Activated CD8-positive, alpha-beta T cell treated with anti-CD3 and anti-CD28 coated beads for 36 hours (primary cell): ENCODE data around the gene SLC28A2. TPM values are rescaled to one million over a fixed set of nuclear protein-coding genes. Genes with fewer than 3 reads are reported as not detected.

Source experiments
- ATAC-seq: fragments of 200-7000 bp; cut with Tn5 transposase; one replicate; pipeline ENCODE4 v1.10.0; 2021; ENCODE audit warnings: mild to moderate bottlenecking, moderate library complexity
- CTCF ChIA-PET: fragments of 350-600 bp; sonication (Branson Sonifier 250); formaldehyde crosslinking; loops from one replicate; lab custom pipeline; 2021; ENCODE audit warnings: antibody characterized with exemption; lab: Charles Lee
- POLR2A ChIA-PET: fragments of 350-600 bp; sonication (Branson Sonifier 250); formaldehyde crosslinking; loops from one replicate; lab custom pipeline; 2021; ENCODE audit warnings: antibody characterized with exemption; lab: Charles Lee
- DNase-seq: peaks from one replicate; pipeline ENCODE4 v3.0.0-alpha.2; 2020
- H3K27ac Mint-ChIP-seq: one replicate; pipeline ENCODE4 v1.8.0; 2021; ENCODE audit warnings: mild to moderate bottlenecking, mixed read lengths
- H3K27me3 Mint-ChIP-seq: one replicate; pipeline ENCODE4 v1.8.0; 2021; ENCODE audit warnings: mixed read lengths
- H3K36me3 Mint-ChIP-seq: one replicate; pipeline ENCODE4 v1.8.0; 2021; ENCODE audit warnings: low read depth, mixed read lengths
- H3K4me1 Mint-ChIP-seq: one replicate; pipeline ENCODE4 v1.8.0; 2021; ENCODE audit warnings: low read depth, mixed read lengths
- H3K4me3 Mint-ChIP-seq: one replicate; pipeline ENCODE4 v1.8.0; 2021; ENCODE audit warnings: mild to moderate bottlenecking, moderate library complexity, mixed read lengths
- H3K9me3 Mint-ChIP-seq: one replicate; pipeline ENCODE4 v1.8.0; 2021; ENCODE audit warnings: mixed read lengths
- CTCF ChIP-seq: fragments of 200-600 bp; IDR thresholded peaks from one replicate; pipeline ENCODE4 v1.8.0; 2022; ENCODE audit warnings: antibody characterized with exemption, mild to moderate bottlenecking
- intact Hi-C: fragments of 100-400 bp; cut with micrococcal nuclease; formaldehyde crosslinking; loops from one replicate; pipeline ENCODE4 v1.10.0; 2022
- total RNA-seq, 2 experiments: library from RNA; stranded (reverse); gene quantifications; one replicate each; pipeline ENCODE4 v1.2.3, GENCODE V29; 2021

SLC28A2 gene
- not detected for total RNA-seq

- ChIA-PET CTCF (interaction anchor here (2.6 kb wide), 1 partner anchor 9 kb away, joined by 7 read pairs; no protein-coding TSS in a partner anchor), POLR2A (no interaction called here)
- intact Hi-C loops, result no loop called here
- no peak for TF ChIP-seq CTCF
- Mint-ChIP-seq H3K4me1 (no peaks in the 10 kb centered on the region), H3K9me3 (no peaks in the 10 kb centered on the region), H3K4me3 (no peak within 1 kb of the TSS), H3K36me3 (peaks cover 3% of the 10 kb centered on the region), H3K27ac (no peak within 1 kb of the TSS), H3K27me3 (no peaks in the 10 kb centered on the region)
- ATAC-seq, result no peak
- DNase-seq, result no peak
Observed at GRCh38 chr15:45251888-45252287, at the start of gene SLC28A2. Gene SLC28A2 (plus strand): TSS chr15:45252234. CDS start chr15:45253216, 982 bp downstream.

GRCh38 chr15:45203182-45203581 is 48.9 kb upstream of the SLC28A2 start:
- intact Hi-C loops, result loop anchor here (2.0 to 5.0 kb wide), 2 partner anchors 76 to 199 kb away; a partner anchor contains a TSS
- no peak overlapping the region for H3K4me3 Mint-ChIP-seq

GRCh38 chr15:45205192-45205591 is 46.8 kb upstream of the SLC28A2 start:
- ChIA-PET CTCF (interaction anchor here (0.6 to 12.1 kb wide), 48 partner anchors 9 to 438 kb away, joined by 3 to 128 read pairs (median 5); a partner anchor contains a TSS), POLR2A (interaction anchor here (0.9 to 1.8 kb wide), 4 partner anchors 11 to 198 kb away, joined by 3 to 5 read pairs (median 3); a partner anchor contains a TSS)
- DNase-seq, result peak; percentile 76
- Mint-ChIP-seq H3K36me3 (no peaks in the 10 kb centered on the region), H3K4me3 (no peak overlapping the region), H3K27ac (no peak overlapping the region), H3K9me3 (no peaks in the 10 kb centered on the region), H3K27me3 (peaks cover 6% of the 10 kb centered on the region), H3K4me1 (peaks cover 2% of the 10 kb centered on the region)
- peak; percentile 76 for TF ChIP-seq CTCF
- intact Hi-C loops, result no loop called here
- ATAC-seq, result peak; percentile 34

More at GRCh38 chr15:45203182-45203581, 48.9 kb upstream of the SLC28A2 start:
- Mint-ChIP-seq H3K36me3 (no peaks in the 10 kb centered on the region), H3K4me1 (peaks cover 9% of the 10 kb centered on the region), H3K27ac (no peak overlapping the region), H3K9me3 (no peaks in the 10 kb centered on the region), H3K27me3 (peaks cover 7% of the 10 kb centered on the region)
- ChIA-PET CTCF (interaction anchor here (0.8 to 12.1 kb wide), 9 partner anchors 9 to 383 kb away, joined by 3 to 128 read pairs (median 4); a partner anchor contains a TSS), POLR2A (interaction anchor here (0.9 to 7.4 kb wide), 4 partner anchors 13 to 199 kb away, joined by 3 to 85 read pairs (median 28); partner anchors contain the start of gene SHF)
- ATAC-seq (no peak), DNase-seq (no peak)
- no peak for TF ChIP-seq CTCF

GRCh38 chr15:45212493-45212892 is 39.5 kb upstream of the SLC28A2 start:
- ChIA-PET CTCF (interaction anchor here (1.0 to 4.3 kb wide), 5 partner anchors 7 to 245 kb away, joined by 3 to 29 read pairs (median 4); no protein-coding TSS in a partner anchor), POLR2A (interaction anchor here (1.0 kb wide), 1 partner anchor 11 kb away, joined by 6 read pairs; no protein-coding TSS in a partner anchor)
- H3K4me1 Mint-ChIP-seq, result no peaks in the 10 kb centered on the region
- intact Hi-C loops, result no loop called here
- peaks cover under 1% of the 10 kb centered on the region for H3K27me3 Mint-ChIP-seq
- H3K27ac Mint-ChIP-seq, result no peak overlapping the region
- ATAC-seq, result no peak
- no peak for DNase-seq
- no peaks in the 10 kb centered on the region for H3K9me3 Mint-ChIP-seq
- no peak overlapping the region for H3K4me3 Mint-ChIP-seq
- no peak for TF ChIP-seq CTCF
- no peaks in the 10 kb centered on the region for H3K36me3 Mint-ChIP-seq

GRCh38 chr15:45221053-45221599 is 30.9 kb upstream of the SLC28A2 start:
- no peaks in the 10 kb centered on the region for H3K36me3 Mint-ChIP-seq
- peaks cover 12% of the 10 kb centered on the region for H3K27me3 Mint-ChIP-seq
- ChIA-PET POLR2A (no interaction called here), CTCF (no interaction called here)
- H3K9me3 Mint-ChIP-seq, result no peaks in the 10 kb centered on the region
- DNase-seq, result no peak
- no peak overlapping the region for H3K4me3 Mint-ChIP-seq
- intact Hi-C loops, result no loop called here
- no peak for ATAC-seq
- H3K4me1 Mint-ChIP-seq, result no peaks in the 10 kb centered on the region
- H3K27ac Mint-ChIP-seq, result no peak overlapping the region
- no peak for TF ChIP-seq CTCF
